Measurements from ENCODE around the gene PAEP.

PAEP gene

DNA sequence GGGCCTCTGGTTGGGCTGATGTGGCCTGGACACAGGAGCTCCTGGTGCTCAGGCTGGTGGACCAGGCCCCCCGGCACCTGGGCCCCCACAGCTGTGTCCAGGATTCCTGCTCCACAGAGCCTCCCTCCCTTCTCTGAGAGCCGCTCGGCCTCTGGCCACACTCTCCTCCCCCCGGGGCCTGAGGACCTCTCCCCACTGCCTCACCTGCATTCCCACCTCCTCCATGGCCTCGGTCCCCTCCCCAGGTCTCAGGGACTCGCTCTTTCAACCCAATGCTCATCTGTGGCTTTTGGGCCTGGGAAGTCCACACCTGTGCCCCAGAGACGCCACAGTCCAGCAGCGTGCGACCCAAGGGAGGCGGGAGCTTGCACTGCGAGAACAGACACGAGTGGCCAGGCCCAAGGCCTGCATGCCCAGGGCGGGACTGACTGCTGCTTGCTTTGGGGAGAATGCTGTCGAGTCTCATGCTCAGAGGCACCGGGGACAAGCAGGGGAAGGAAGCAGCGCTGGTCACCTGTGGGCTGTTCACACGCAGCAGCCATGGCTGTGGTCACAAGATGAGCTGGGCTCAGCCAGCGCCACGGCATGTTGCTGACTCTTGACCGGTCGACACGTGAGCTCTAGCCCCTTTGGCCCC, 14.6 kb downstream of the PAEP start:
- Histone ChIP-seq H3K4me3 (ENCODE audit: insufficient read length, low read depth) (no peak overlapping the region), H3K36me3 (ENCODE audit: insufficient read depth, insufficient read length, low read length) (no peaks in the 10 kb centered on the region), H3K9ac (ENCODE audit: insufficient read length, low read depth) (no peak overlapping the region), H3K27me3 (ENCODE audit: insufficient read depth, insufficient read length) (peaks cover 5% of the 10 kb centered on the region), H3K4me1 (ENCODE audit: insufficient read depth, insufficient read length) (no peaks in the 10 kb centered on the region), H3K9me3 (ENCODE audit: insufficient read depth, low read length) (no peaks in the 10 kb centered on the region)
- DNase-seq (ENCODE audit: low read depth, low spot score) = no peak
- TF ChIP-seq YY1 (IDR thresholded peaks at IDR 0.05; ENCODE audit: insufficient read depth, insufficient read length) (no peak), SUZ12 (IDR thresholded peaks at IDR 0.05; ENCODE audit: extremely low read depth, insufficient read depth, insufficient read length) (no peak), ZNF274 (IDR thresholded peaks at IDR 0.05; ENCODE audit: low read depth, low read length) (no peak)

DNA sequence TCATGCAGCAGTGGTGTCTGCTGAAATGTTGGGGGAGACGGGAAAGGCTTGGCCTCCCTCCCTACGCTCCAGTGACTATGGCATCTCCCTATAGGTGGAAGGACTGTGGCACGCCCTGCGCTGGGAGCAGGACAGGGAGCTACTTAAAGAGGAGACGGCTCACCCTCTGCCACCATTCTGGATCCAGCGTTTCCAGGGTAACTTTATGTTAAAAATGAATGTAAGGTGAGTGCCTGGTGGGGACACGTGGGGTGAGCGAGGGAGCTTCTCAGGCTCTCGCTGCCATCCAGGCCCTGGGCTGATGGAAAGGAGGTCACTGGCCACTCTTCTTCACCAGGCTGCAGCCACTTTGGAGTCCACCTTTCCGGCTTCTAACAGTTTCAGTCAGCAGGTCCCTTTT, 15.7 kb downstream of the PAEP start:
- no peak for DNase-seq (ENCODE audit: low read depth, low spot score)
- no peaks in the 10 kb centered on the region for H3K36me3 ChIP-seq (ENCODE audit: insufficient read depth, insufficient read length, low read length)
- H3K9me3 ChIP-seq (ENCODE audit: insufficient read depth, low read length) = no peaks in the 10 kb centered on the region
- H3K27me3 ChIP-seq (ENCODE audit: insufficient read depth, insufficient read length) = peaks cover 5% of the 10 kb centered on the region
- no peak overlapping the region for H3K4me3 ChIP-seq (ENCODE audit: insufficient read length, low read depth)
- no peak overlapping the region for H3K9ac ChIP-seq (ENCODE audit: insufficient read length, low read depth)
- no peaks in the 10 kb centered on the region for H3K4me1 ChIP-seq (ENCODE audit: insufficient read depth, insufficient read length)
- TF ChIP-seq YY1 (IDR thresholded peaks at IDR 0.05; ENCODE audit: insufficient read depth, insufficient read length) (no peak), SUZ12 (IDR thresholded peaks at IDR 0.05; ENCODE audit: extremely low read depth, insufficient read depth, insufficient read length) (no peak), ZNF274 (IDR thresholded peaks at IDR 0.05; ENCODE audit: low read depth, low read length) (no peak)

DNA sequence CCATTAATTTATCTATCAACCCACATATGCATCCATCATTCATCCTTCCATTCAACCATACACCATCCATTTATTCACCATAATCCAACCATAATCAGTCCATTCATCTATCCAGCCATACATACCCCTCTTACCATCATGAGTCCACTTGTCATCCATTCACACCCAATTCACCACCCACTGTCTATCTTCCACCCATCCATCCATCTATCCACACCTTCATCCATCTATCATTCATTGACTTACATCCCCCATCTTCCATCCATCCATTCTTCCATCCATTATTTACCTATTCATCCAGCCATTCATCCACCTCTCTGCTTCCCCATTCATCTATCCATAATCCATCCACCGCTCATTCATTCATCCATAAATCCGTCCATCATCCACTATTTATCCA, 17.8 kb downstream of the PAEP start:
- no peak for DNase-seq (ENCODE audit: low read depth, low spot score)
- TF ChIP-seq ZNF274 (IDR thresholded peaks at IDR 0.05; ENCODE audit: low read depth, low read length) = no peak
- no peak for TF ChIP-seq YY1 (IDR thresholded peaks at IDR 0.05; ENCODE audit: insufficient read depth, insufficient read length)
- no peak for TF ChIP-seq SUZ12 (IDR thresholded peaks at IDR 0.05; ENCODE audit: extremely low read depth, insufficient read depth, insufficient read length)

DNA sequence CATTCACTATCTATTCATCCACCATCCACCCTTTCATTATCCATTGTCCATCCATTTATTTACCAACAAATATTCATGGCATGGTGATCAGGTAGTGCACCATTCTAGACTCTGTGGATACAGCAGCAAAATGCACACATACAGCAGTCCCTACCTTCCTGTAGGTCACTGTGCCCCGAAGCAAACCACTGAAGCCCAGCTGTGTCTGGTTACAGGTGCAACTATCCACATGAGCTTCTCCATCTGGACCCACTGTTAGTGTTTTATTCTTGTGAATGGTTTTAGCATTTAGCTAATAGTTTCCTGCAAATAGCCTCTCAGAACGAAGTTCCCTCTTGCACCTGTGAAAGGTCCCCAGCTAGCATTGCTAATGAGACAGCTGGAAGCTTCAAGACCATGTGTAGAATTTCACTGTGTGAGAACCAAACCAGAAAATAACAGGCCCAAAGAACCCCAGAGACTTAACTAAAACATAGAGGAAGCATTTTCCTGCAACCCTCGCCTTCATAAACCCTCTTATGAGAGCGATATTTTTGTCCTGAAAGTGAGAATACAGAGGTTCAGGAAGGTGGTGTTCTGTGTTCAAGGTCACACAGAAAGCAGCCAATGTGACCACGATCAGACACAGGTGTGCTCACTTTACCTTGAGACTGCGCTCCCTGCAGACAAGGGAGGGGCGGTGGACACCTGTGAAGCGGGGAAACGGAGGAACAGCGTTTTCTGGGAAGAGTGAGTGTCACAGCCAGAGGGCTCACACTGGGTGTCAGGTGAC, 18.5 kb downstream of the PAEP start:
- Histone ChIP-seq H3K4me1 (ENCODE audit: insufficient read depth, insufficient read length) (no peaks in the 10 kb centered on the region), H3K9ac (ENCODE audit: insufficient read length, low read depth) (no peak overlapping the region), H3K36me3 (ENCODE audit: insufficient read depth, insufficient read length, low read length) (no peaks in the 10 kb centered on the region), H3K27me3 (ENCODE audit: insufficient read depth, insufficient read length) (peaks cover 3% of the 10 kb centered on the region), H3K4me3 (ENCODE audit: insufficient read length, low read depth) (no peak overlapping the region), H3K9me3 (ENCODE audit: insufficient read depth, low read length) (no peaks in the 10 kb centered on the region)
- TF ChIP-seq ZNF274 (IDR thresholded peaks at IDR 0.05; ENCODE audit: low read depth, low read length) (no peak), YY1 (IDR thresholded peaks at IDR 0.05; ENCODE audit: insufficient read depth, insufficient read length) (no peak), SUZ12 (IDR thresholded peaks at IDR 0.05; ENCODE audit: extremely low read depth, insufficient read depth, insufficient read length) (no peak)
- DNase-seq (ENCODE audit: low read depth, low spot score) = no peak

More for the DNA sequence above, 17.8 kb downstream of the PAEP start:
- no peak overlapping the region for H3K4me3 ChIP-seq (ENCODE audit: insufficient read length, low read depth)
- no peaks in the 10 kb centered on the region for H3K36me3 ChIP-seq (ENCODE audit: insufficient read depth, insufficient read length, low read length)
- H3K4me1 ChIP-seq (ENCODE audit: insufficient read depth, insufficient read length) = no peaks in the 10 kb centered on the region
- H3K9ac ChIP-seq (ENCODE audit: insufficient read length, low read depth) = no peak overlapping the region
- H3K9me3 ChIP-seq (ENCODE audit: insufficient read depth, low read length) = no peaks in the 10 kb centered on the region
- peaks cover 5% of the 10 kb centered on the region for H3K27me3 ChIP-seq (ENCODE audit: insufficient read depth, insufficient read length)

DNA sequence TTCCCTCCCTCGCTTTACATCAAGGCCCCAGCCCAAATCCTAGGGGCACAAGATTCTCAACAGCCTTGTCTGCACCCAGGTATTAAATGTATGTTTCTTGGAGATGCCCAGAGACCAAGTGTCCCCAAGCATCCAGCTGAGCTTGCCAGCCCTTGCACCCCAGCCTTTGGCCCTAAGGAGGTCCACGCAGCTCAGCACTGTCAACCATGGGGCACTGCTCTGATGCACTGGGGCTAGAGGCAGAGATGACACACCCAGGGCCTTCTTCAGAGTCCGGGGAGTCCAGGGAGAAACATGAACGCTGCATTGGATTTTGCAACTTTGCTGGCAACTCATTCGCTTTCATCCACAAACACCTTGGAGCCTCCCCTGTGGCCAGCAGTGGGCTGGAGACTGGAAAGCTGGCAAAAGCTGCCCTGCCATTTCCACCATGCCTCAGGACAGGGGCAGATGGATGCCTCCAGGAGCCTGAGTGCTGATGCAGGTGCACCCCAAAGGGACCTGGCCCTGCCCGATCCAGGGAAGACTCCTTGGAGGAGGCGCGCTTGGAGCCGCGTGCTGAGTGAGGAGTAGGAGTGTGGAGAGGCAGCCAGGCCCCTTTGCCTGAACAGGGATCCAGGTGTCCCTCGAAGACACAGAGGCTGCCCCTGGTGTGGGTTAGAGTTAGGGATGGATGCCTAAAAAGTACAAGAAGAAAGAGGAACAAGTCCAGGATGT, 19.3 kb downstream of the PAEP start:
- Histone ChIP-seq H3K27me3 (ENCODE audit: insufficient read depth, insufficient read length) (peaks cover 2% of the 10 kb centered on the region), H3K9ac (ENCODE audit: insufficient read length, low read depth) (no peak overlapping the region), H3K4me1 (ENCODE audit: insufficient read depth, insufficient read length) (no peaks in the 10 kb centered on the region), H3K4me3 (ENCODE audit: insufficient read length, low read depth) (no peak overlapping the region), H3K9me3 (ENCODE audit: insufficient read depth, low read length) (no peaks in the 10 kb centered on the region), H3K36me3 (ENCODE audit: insufficient read depth, insufficient read length, low read length) (no peaks in the 10 kb centered on the region)
- TF ChIP-seq ZNF274 (IDR thresholded peaks at IDR 0.05; ENCODE audit: low read depth, low read length) = no peak
- TF ChIP-seq SUZ12 (IDR thresholded peaks at IDR 0.05; ENCODE audit: extremely low read depth, insufficient read depth, insufficient read length) = no peak
- TF ChIP-seq YY1 (IDR thresholded peaks at IDR 0.05; ENCODE audit: insufficient read depth, insufficient read length) = no peak
- no peak for DNase-seq (ENCODE audit: low read depth, low spot score)

DNA sequence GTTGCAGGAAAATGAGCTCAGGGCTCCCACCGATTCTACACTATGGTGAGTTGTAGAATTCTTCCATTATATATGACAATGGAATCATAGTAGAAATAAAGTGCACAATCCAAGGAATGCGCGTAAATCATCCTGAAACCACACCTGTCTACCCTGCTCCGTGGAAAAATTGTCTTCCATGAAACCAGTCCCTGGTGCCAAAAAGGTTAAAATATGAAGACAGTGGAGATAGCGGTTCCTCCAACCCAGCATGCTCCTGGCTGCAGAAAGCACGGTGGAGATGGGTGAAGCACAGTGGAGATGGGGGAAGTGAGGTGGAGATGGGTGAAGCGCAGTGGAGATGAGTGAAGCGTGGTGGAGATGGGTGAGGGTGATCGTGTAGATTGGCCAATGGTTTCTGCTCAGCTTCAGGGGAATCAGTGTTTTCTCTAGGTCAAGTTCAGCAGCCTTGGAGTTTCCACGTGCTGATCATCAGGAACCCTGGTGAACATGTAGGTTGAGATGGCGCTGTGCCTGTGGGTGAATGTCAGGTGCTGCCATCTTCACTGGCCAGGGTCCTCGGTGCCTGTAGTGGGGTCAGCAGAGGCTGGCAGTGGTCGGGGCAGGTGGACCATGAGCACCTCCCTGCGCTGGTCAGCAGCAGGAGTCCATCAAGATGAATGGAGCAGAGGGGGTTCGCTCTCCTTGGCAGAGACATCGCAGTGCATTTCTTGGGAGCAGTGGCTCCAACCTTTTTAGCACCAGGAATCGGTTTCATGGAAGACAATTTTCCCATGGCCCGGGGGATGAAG, 20.3 kb downstream of the PAEP start:
- no peaks in the 10 kb centered on the region for H3K4me1 ChIP-seq (ENCODE audit: insufficient read depth, insufficient read length)
- H3K27me3 ChIP-seq (ENCODE audit: insufficient read depth, insufficient read length) = peaks cover 2% of the 10 kb centered on the region
- no peak overlapping the region for H3K9ac ChIP-seq (ENCODE audit: insufficient read length, low read depth)
- TF ChIP-seq YY1 (IDR thresholded peaks at IDR 0.05; ENCODE audit: insufficient read depth, insufficient read length) (no peak), SUZ12 (IDR thresholded peaks at IDR 0.05; ENCODE audit: extremely low read depth, insufficient read depth, insufficient read length) (no peak), ZNF274 (IDR thresholded peaks at IDR 0.05; ENCODE audit: low read depth, low read length) (no peak)
- no peaks in the 10 kb centered on the region for H3K9me3 ChIP-seq (ENCODE audit: insufficient read depth, low read length)
- no peaks in the 10 kb centered on the region for H3K36me3 ChIP-seq (ENCODE audit: insufficient read depth, insufficient read length, low read length)
- no peak overlapping the region for H3K4me3 ChIP-seq (ENCODE audit: insufficient read length, low read depth)
- no peak for DNase-seq (ENCODE audit: low read depth, low spot score)
